Activated CD4-positive, alpha-beta T cell treated with anti-CD3 and anti-CD28 coated beads, Interleukin-2, amount 50 U/mL, for 4 hours (primary cell): ENCODE results near the gene JADE1.

Experiments
- DNase-seq, 2 experiments: peaks; one replicate each; pipeline ENCODE4 v3.0.0-alpha.2; 2020

JADE1 gene

GRCh38 chr4:128810871-128811570, 1.5 kb downstream of the JADE1 start:
- DNase-seq = peak; percentile 76 to 80

- peak; percentile 84 to 88 for DNase-seq
Measured at GRCh38 chr4:128811571-128812441, 2.3 kb downstream of the JADE1 start.

GRCh38 chr4:128812442-128813235, 3.1 kb downstream of the JADE1 start:
- DNase-seq = peak; percentile 8 to 12

- DNase-seq = no peak
Measured at GRCh38 chr4:128813965-128814364, 4.5 kb downstream of the JADE1 start.

GRCh38 chr4:128818442-128818841, 8.9 kb downstream of the JADE1 start:
- no peak for DNase-seq

GRCh38 chr4:128819082-128819742, 9.7 kb downstream of the JADE1 start:
- DNase-seq = no peak

GRCh38 chr4:128820671-128821070, 11.2 kb downstream of the JADE1 start:
- DNase-seq = no peak

- no peak for DNase-seq
Measured at GRCh38 chr4:128821151-128821550, 11.7 kb downstream of the JADE1 start.

- DNase-seq = no peak
Measured at GRCh38 chr4:128823025-128823661, 13.6 kb downstream of the JADE1 start.

GRCh38 chr4:128825226-128825625, 15.7 kb downstream of the JADE1 start:
- DNase-seq = no peak

GRCh38 chr4:128827296-128827695, 17.8 kb downstream of the JADE1 start:
- no peak for DNase-seq

GRCh38 chr4:128830906-128831503, 21.5 kb downstream of the JADE1 start:
- no peak for DNase-seq

GRCh38 chr4:128831531-128832242, 22.2 kb downstream of the JADE1 start:
- DNase-seq = no peak

GRCh38 chr4:128832243-128832625, 22.7 kb downstream of the JADE1 start:
- no peak for DNase-seq

GRCh38 chr4:128835498-128836222, 26.2 kb downstream of the JADE1 start:
- DNase-seq = no peak

- no peak for DNase-seq
Measured at GRCh38 chr4:128837198-128837597, 27.7 kb downstream of the JADE1 start.

GRCh38 chr4:128837679-128838078, 28.2 kb downstream of the JADE1 start:
- DNase-seq = no peak

GRCh38 chr4:128840711-128841318, 31.3 kb downstream of the JADE1 start:
- no peak for DNase-seq

- no peak for DNase-seq
Measured at GRCh38 chr4:128841402-128841801, 31.9 kb downstream of the JADE1 start.

- no peak for DNase-seq
Measured at GRCh38 chr4:128844931-128845330, 35.4 kb downstream of the JADE1 start.
